SK-N-SH (cell line): ENCODE results near the gene C18orf63. TPM values are rescaled to one million over a fixed set of nuclear protein-coding genes. Genes with fewer than 3 reads are reported as not detected.

Experiments
- CTCF ChIA-PET: fragments of 300-600, 350-600 bp; formaldehyde crosslinking; extraction: SDS; loops from one replicate; lab custom pipeline; 2021; lab: Yijun Ruan, JAX
- POLR2A ChIA-PET: fragments of 350-600 bp; sonication (Branson Sonifier 250); formaldehyde crosslinking; extraction: SDS; loops from one replicate; lab custom pipeline; 2020; ENCODE audit warnings: antibody characterized with exemption, inconsistent platforms; lab: Yijun Ruan, JAX
- DNase-seq: peaks from one replicate; pipeline ENCODE4 v3.0.0; 2012
- H2AFZ ChIP-seq: fragments of 200-600 bp; sonication (generic); 2 replicates; pipeline ENCODE4 v1.8.1; 2016; ENCODE audit warnings: antibody characterized with exemption, mild to moderate bottlenecking, low read depth
- H3F3A ChIP-seq: fragments of 200-600 bp; sonication (generic); replicated peaks from 2 replicates; pipeline ENCODE3; 2016; ENCODE audit warnings: antibody characterized with exemption, mild to moderate bottlenecking; ENCODE audit not compliant: insufficient read depth
- H3K27ac ChIP-seq, 2 experiments: fragments of 200-500 bp in 1 of 2; fragments of 200-600 bp in 1 of 2; sonication (Bioruptor generic) in 1 of 2; sonication (generic), shearing (Covaris generic) in 1 of 2; 2 replicates each; pipeline versions ENCODE4 v1.5.1 to v1.6.1; 2014 to 2016; ENCODE audit warnings: low read depth in 2 of 2, inconsistent platforms in 1 of 2, low read length in 1 of 2, mild to moderate bottlenecking in 1 of 2, mixed read lengths in 1 of 2
- H3K27me3 ChIP-seq: fragments of 200-600 bp; sonication (generic), shearing (Covaris generic); 2 replicates; pipeline ENCODE4 v1.6.1; 2016; ENCODE audit warnings: mixed run types; ENCODE audit not compliant: insufficient read depth
- H3K36me3 ChIP-seq, 2 experiments: fragments of 200-500 bp in 1 of 2; fragments of 200-600 bp in 1 of 2; sonication (Bioruptor generic) in 1 of 2; sonication (generic) in 1 of 2; replicated peaks in 1 of 2; 2 replicates each; pipeline versions ENCODE3 to v1.5.1; 2014 to 2016; ENCODE audit warnings: low read length in 1 of 2, mild to moderate bottlenecking in 1 of 2; ENCODE audit not compliant: insufficient read depth in 2 of 2, control insufficient read depth in 1 of 2
- H3K4me1 ChIP-seq, 2 experiments: fragments of 200-500 bp in 1 of 2; fragments of 200-600 bp in 1 of 2; sonication (Bioruptor generic) in 1 of 2; sonication (generic), shearing (Covaris generic) in 1 of 2; 2 replicates each; pipeline versions ENCODE4 v1.5.1 to v1.6.1; 2014 to 2016; ENCODE audit warnings: low read depth in 1 of 2, low read length in 1 of 2, mixed run types in 1 of 2; ENCODE audit not compliant: insufficient read depth in 2 of 2, control insufficient read depth in 1 of 2
- H3K4me2 ChIP-seq: fragments of 200-600 bp; sonication (generic), shearing (Covaris generic); 2 replicates; pipeline ENCODE4 v1.6.1; 2017; ENCODE audit warnings: mixed run types
- H3K4me3 ChIP-seq, 2 experiments: fragments of 200-500 bp in 1 of 2; fragments of 200-600 bp in 1 of 2; sonication (Bioruptor generic) in 1 of 2; sonication (generic), shearing (Covaris generic) in 1 of 2; 2 replicates each; pipeline versions ENCODE4 v1.5.1 to v1.8.1; 2014 to 2016; ENCODE audit warnings: low read depth in 2 of 2, inconsistent platforms in 1 of 2, low read length in 1 of 2, mild to moderate bottlenecking in 1 of 2, mixed read lengths in 1 of 2, moderate library complexity in 1 of 2
- H3K79me2 ChIP-seq: fragments of 200-600 bp; sonication (generic); 2 replicates; pipeline ENCODE4 v1.8.1; 2017; ENCODE audit warnings: mild to moderate bottlenecking; ENCODE audit not compliant: insufficient read depth
- H3K9ac ChIP-seq: fragments of 200-600 bp; sonication (generic); 2 replicates; pipeline ENCODE4 v1.6.1; 2017; ENCODE audit warnings: mixed run types
- H3K9me2 ChIP-seq: fragments of 200-600 bp; sonication (generic); 2 replicates; pipeline ENCODE4 v1.6.1; 2017; ENCODE audit warnings: mixed run types
- H3K9me3 ChIP-seq: fragments of 200-600 bp; sonication (generic); 2 replicates; pipeline ENCODE4 v1.6.1; 2017; ENCODE audit warnings: mixed run types, mild to moderate bottlenecking, moderate library complexity
- H4K20me1 ChIP-seq: fragments of 200-600 bp; sonication (generic); 2 replicates; pipeline ENCODE4 v1.6.1; 2017; ENCODE audit warnings: mild to moderate bottlenecking, mixed run types; ENCODE audit not compliant: insufficient read depth
- FOXJ3 ChIP-seq: sonication (generic); formaldehyde crosslinking; IDR thresholded peaks from 2 replicates; pipeline ENCODE4 v1.5.1; 2020; ENCODE audit warnings: mild to moderate bottlenecking, missing genetic modification reagents
- FOXM1 ChIP-seq: IDR thresholded peaks from 2 replicates; pipeline ENCODE4 v1.4.0; 2012; ENCODE audit warnings: low read depth, mild to moderate bottlenecking
- GABPA ChIP-seq: IDR thresholded peaks from 2 replicates; pipeline ENCODE4 v1.4.0; 2012; ENCODE audit warnings: low read depth, mild to moderate bottlenecking
- JUND ChIP-seq: IDR thresholded peaks from 2 replicates; pipeline ENCODE4 v1.4.0; 2012
- MEF2A ChIP-seq: IDR thresholded peaks from 2 replicates; pipeline ENCODE4 v1.4.0; 2012; ENCODE audit warnings: low read depth, borderline replicate concordance
- RAD21 ChIP-seq: IDR thresholded peaks from 2 replicates; pipeline ENCODE4 v1.6.1; 2012; ENCODE audit warnings: mild to moderate bottlenecking, low read length
- RXRA ChIP-seq: IDR thresholded peaks from 2 replicates; pipeline ENCODE4 v1.4.0; 2012; ENCODE audit warnings: low read depth, mild to moderate bottlenecking, borderline replicate concordance
- SMC3 ChIP-seq: IDR thresholded peaks from 2 replicates; pipeline ENCODE4 v1.6.1; 2012; ENCODE audit warnings: low read depth, low read length, improper control_type of control experiment
- TAF1 ChIP-seq: IDR thresholded peaks from 2 replicates; pipeline ENCODE4 v1.6.1; 2012; ENCODE audit warnings: low read depth, mild to moderate bottlenecking, low read length, moderate library complexity, borderline replicate concordance
- WGBS: methylation state at CpG from one replicate; pipeline ENCODE4 v1.1.6; 2017; ENCODE audit warnings: low lambda C conversion rate; 5-methylcytosine and 5-hydroxymethylcytosine counted together
- polyA plus RNA-seq, 3 experiments: library from polyadenylated mRNA; depleted of rRNA; stranded (reverse); fragments of >200 nt; gene quantifications; 2 replicates each; pipeline ENCODE4 v1.2.3, GENCODE V29; 2012
- TF ChIP-seq, protein P1 (sequence below): IDR thresholded peaks from 2 replicates; pipeline ENCODE4 v1.6.1; 2012; ENCODE audit warnings: mild to moderate bottlenecking, low read depth, low read length, moderate library complexity
- TF ChIP-seq, protein P2 (sequence below): IDR thresholded peaks from 2 replicates; pipeline ENCODE4; 2012
- TF ChIP-seq, protein P3 (sequence below): fragments of 200-600 bp; sonication (generic); IDR thresholded peaks from 2 replicates; pipeline ENCODE4 v1.6.1; 2017; ENCODE audit warnings: antibody characterized with exemption, mild to moderate bottlenecking, moderate library complexity

Gene C18orf63
- polyA plus RNA-seq, 1 of the 3 experiments (the other 2 are of a cell fraction): not detected

DNA sequence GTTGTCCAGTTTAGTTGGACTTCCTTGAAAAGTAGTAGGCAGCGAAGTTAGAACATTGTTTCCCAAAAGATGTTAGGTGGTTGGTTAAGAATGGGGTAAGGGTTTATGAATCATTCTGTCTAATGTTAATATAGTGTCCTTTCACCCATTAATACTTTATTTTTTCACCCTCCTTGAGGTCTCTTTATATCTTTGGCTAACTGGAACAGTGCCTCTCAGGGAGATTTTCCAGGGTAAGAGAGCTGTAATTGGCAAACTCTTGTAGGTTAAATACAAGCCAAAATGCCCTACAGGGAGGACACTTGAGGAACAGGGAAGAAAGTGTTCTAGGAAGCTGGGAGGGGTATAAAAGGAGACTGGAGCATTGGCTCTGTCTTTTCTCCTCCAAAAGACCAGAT is 22.3 kb downstream of the C18orf63 start:
- DNase-seq: no peak
- TF ChIP-seq FOXJ3 (CRISPR knock-in tag) (no peak), GABPA (no peak), FOXM1 (no peak), RXRA (no peak), JUND (no peak), RAD21 (no peak), MEF2A (no peak)
- TF ChIP-seq, protein P1, sequence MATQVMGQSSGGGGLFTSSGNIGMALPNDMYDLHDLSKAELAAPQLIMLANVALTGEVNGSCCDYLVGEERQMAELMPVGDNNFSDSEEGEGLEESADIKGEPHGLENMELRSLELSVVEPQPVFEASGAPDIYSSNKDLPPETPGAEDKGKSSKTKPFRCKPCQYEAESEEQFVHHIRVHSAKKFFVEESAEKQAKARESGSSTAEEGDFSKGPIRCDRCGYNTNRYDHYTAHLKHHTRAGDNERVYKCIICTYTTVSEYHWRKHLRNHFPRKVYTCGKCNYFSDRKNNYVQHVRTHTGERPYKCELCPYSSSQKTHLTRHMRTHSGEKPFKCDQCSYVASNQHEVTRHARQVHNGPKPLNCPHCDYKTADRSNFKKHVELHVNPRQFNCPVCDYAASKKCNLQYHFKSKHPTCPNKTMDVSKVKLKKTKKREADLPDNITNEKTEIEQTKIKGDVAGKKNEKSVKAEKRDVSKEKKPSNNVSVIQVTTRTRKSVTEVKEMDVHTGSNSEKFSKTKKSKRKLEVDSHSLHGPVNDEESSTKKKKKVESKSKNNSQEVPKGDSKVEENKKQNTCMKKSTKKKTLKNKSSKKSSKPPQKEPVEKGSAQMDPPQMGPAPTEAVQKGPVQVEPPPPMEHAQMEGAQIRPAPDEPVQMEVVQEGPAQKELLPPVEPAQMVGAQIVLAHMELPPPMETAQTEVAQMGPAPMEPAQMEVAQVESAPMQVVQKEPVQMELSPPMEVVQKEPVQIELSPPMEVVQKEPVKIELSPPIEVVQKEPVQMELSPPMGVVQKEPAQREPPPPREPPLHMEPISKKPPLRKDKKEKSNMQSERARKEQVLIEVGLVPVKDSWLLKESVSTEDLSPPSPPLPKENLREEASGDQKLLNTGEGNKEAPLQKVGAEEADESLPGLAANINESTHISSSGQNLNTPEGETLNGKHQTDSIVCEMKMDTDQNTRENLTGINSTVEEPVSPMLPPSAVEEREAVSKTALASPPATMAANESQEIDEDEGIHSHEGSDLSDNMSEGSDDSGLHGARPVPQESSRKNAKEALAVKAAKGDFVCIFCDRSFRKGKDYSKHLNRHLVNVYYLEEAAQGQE: no peak
- TF ChIP-seq, protein P2, sequence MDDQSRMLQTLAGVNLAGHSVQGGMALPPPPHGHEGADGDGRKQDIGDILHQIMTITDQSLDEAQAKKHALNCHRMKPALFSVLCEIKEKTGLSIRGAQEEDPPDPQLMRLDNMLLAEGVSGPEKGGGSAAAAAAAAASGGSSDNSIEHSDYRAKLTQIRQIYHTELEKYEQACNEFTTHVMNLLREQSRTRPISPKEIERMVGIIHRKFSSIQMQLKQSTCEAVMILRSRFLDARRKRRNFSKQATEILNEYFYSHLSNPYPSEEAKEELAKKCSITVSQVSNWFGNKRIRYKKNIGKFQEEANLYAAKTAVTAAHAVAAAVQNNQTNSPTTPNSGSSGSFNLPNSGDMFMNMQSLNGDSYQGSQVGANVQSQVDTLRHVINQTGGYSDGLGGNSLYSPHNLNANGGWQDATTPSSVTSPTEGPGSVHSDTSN: no peak

DNA sequence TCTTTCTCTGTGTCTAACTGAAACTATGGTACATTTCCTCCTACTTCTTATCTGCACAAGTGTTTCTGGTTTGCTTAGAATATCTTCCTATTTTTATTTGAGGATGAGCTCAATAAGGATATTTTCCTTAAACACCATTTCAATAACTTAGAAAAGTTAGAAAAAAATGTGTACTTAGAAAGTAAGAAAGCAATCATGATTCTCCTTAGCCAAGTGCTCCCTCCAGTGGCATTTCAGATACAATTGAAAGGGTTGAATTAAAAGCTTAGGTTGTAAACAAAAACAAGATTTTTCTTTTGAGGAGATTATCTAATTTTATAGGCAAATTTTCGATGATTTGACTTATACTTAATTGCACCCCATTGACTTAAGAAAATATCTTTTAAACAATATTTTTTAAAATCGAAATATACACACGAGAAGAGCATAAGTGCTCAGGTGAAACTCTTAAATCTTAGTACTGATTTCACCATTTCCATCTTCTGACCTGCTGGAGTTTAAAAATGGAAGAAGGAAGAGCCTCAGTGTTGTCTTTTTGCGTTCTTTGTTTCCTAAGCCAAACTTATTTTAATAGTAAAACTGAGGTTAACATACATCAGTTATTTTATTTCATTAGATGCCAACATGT is 26.9 kb downstream of the C18orf63 start:
- H4K20me1 ChIP-seq: no peaks in the 10 kb centered on the region
- H3K9me3 ChIP-seq: no peaks in the 10 kb centered on the region
- no peak for TF ChIP-seq TAF1
- no peak for TF ChIP-seq GABPA
- peak; percentile 90 for TF ChIP-seq RAD21
- TF ChIP-seq, protein P3, sequence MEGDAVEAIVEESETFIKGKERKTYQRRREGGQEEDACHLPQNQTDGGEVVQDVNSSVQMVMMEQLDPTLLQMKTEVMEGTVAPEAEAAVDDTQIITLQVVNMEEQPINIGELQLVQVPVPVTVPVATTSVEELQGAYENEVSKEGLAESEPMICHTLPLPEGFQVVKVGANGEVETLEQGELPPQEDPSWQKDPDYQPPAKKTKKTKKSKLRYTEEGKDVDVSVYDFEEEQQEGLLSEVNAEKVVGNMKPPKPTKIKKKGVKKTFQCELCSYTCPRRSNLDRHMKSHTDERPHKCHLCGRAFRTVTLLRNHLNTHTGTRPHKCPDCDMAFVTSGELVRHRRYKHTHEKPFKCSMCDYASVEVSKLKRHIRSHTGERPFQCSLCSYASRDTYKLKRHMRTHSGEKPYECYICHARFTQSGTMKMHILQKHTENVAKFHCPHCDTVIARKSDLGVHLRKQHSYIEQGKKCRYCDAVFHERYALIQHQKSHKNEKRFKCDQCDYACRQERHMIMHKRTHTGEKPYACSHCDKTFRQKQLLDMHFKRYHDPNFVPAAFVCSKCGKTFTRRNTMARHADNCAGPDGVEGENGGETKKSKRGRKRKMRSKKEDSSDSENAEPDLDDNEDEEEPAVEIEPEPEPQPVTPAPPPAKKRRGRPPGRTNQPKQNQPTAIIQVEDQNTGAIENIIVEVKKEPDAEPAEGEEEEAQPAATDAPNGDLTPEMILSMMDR: peak; percentile 74
- TF ChIP-seq, protein P2: no peak
- TF ChIP-seq SMC3: peak; percentile 79
- peaks cover 3% of the 10 kb centered on the region; the same call in 1 of the 2 replicates for H3K27me3 ChIP-seq
- H3K4me2 ChIP-seq: no peak overlapping the region
- no peaks in the 10 kb centered on the region for H3F3A ChIP-seq
- DNase-seq: peak; percentile 31
- H3K36me3 ChIP-seq: no peaks in the 10 kb centered on the region
- H2AFZ ChIP-seq: no peak overlapping the region
- ChIA-PET CTCF (interaction anchor here (0.6 to 2.8 kb wide), 99 partner anchors 9 to 1667 kb away, joined by 3 to 91 read pairs (median 4); partner anchors contain the start of genes CNDP2 and CYB5A), POLR2A (no interaction called here)
- H3K27ac ChIP-seq: no peak overlapping the region
- H3K4me1 ChIP-seq: no peaks in the 10 kb centered on the region
- H3K9me2 ChIP-seq: no peaks in the 10 kb centered on the region
- no peaks in the 10 kb centered on the region for H3K79me2 ChIP-seq
- H3K4me3 ChIP-seq: no peak overlapping the region; a peak in 1 of 4 replicates
- H3K9ac ChIP-seq: no peak overlapping the region
- WGBS: 1% methylated on average over 4 of the region's 4 CpGs

More for the DNA sequence above, 22.3 kb downstream of the C18orf63 start:
- H3K4me2 ChIP-seq: no peak overlapping the region
- H3F3A ChIP-seq: no peaks in the 10 kb centered on the region
- no peak overlapping the region for H3K9ac ChIP-seq
- 0% methylated on average over 1 of the region's 1 CpG for WGBS
- H4K20me1 ChIP-seq: no peaks in the 10 kb centered on the region
- CTCF ChIA-PET: interaction anchor here (1.4 to 3.7 kb wide), 2 partner anchors 140 to 143 kb away, joined by 3 to 24 read pairs; no protein-coding TSS in a partner anchor
- peaks cover 6% of the 10 kb centered on the region; the same call in 1 of the 2 replicates for H3K27me3 ChIP-seq
- no peaks in the 10 kb centered on the region for H3K36me3 ChIP-seq
- H2AFZ ChIP-seq: no peak overlapping the region
- POLR2A ChIA-PET: no interaction called here
- H3K9me2 ChIP-seq: no peaks in the 10 kb centered on the region
- H3K27ac ChIP-seq: no peak overlapping the region
- H3K79me2 ChIP-seq: no peaks in the 10 kb centered on the region
- H3K4me1 ChIP-seq: no peaks in the 10 kb centered on the region
- no peak overlapping the region for H3K4me3 ChIP-seq
- H3K9me3 ChIP-seq: no peaks in the 10 kb centered on the region
